NCI-H1105 (cell line): ENCODE results near the gene CDT1.
A peak's percentile ranks its signal among the peaks of the same experiment; 100 is the strongest.

Experiments
- DNase-seq: peaks from one replicate; lab custom pipeline; 2025; lab: John Stamatoyannopoulos, UW

Gene CDT1

GRCh38 chr16:88805340-88805715 is 1.7 kb downstream of the CDT1 start:
- DNase-seq, result no peak

- DNase-seq, result no peak
These were observed 2.4 kb downstream of the CDT1 start for GRCh38 chr16:88805887-88806393.

DNA sequence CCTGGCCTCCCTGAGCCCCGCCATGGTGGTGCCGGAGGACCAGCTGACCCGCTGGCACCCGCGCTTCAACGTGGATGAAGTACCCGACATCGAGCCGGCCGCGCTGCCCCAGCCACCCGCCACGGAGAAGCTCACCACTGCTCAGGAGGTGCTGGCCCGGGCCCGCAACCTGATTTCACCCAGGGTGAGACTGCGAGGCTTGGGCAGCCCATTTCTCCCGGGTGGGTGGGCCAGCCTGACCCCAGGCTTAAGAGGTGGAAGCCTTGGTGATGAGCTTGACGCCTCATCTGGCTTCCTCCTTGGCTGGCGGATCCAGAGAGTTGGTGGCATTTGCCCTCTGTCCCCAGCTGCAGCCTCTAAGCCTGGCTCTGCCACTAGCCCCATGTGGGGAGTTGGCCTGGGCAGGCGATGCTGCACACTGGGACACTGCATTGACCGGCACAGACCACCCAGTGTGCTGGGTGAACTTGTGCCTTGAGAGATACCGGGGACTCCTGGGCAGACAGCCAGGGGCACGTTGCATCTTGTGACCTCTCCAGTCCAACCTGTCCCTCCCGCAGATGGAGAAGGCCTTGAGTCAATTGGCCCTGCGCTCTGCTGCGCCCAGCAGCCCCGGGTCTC is 3.0 kb downstream of the CDT1 start:
- DNase-seq, result no peak

GRCh38 chr16:88807142-88807625 is 3.6 kb downstream of the CDT1 start:
- DNase-seq, result no peak

GRCh38 chr16:88807626-88808453 is 4.3 kb downstream of the CDT1 start:
- no peak for DNase-seq

- DNase-seq, result no peak
These were observed 5.6 kb downstream of the CDT1 start for GRCh38 chr16:88809068-88809675.

DNA sequence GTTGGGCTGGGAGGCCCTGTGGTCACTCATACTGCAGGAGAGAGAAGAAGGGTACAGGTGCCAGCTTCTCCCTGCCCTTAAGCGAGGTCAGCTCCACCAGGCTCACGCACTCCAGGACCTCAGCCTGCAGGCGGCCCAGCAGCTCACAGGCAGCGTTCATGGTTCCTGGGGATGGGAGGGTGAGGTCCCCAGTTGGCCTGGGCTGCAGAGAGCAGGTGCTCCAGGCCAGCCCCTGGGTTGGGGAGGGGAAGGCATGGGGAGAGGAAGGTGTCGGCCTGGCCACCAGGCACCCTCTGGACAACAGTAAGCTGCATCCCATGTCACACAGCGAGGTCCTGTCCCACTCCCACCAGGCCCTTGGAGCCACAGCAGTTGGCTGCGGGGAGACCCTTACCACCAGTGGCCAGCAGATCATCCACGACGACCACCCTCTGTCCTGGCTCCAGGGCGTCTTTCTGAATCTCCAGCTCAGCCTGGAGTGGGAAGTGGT is 6.1 kb downstream of the CDT1 start:
- no peak for DNase-seq

DNA sequence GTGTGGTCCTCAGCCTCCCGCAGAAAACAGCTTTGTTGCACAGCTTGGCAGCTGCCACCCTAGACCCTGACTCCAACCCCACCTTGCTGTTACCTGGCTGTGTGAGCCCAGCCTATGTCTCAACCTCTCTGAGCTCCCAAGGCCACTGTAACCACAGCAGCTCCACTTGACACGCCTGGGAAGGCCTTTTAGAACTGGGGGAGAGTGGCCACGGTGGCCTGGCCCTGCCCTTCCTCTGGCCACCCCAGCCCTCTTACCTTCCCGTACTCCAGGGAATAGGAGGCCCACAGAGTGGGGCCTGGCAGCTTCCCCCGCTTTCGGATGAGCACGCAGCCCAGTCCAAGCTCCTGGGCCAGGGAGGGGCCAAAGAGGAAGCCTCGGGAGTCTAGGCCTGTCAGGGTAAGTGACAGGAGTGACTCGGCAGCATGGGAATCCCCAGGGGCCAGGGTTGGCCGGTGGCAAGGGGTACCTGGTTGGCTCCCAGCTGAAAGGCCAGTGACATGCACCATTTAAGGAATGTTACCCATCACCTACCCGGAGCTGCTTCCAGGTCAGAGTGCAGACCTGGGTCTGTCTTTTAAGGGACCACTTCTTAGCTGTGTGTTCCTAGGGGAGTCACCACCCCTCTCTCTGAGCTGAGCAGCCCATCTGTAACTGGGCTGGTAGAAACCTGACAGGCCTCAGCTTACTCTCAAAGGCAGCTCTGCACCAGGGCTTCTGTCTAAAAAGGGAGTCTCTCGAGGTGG is 6.8 kb downstream of the CDT1 start:
- DNase-seq, result no peak

GRCh38 chr16:88810912-88811768 is 7.6 kb downstream of the CDT1 start:
- peak; percentile 52 for DNase-seq

GRCh38 chr16:88811769-88812512 is 8.4 kb downstream of the CDT1 start, which contains the start of gene APRT:
APRT (minus strand) TSS chr16:88811928; CDS start chr16:88811899, 29 bp downstream.
- peak; percentile 36 for DNase-seq

GRCh38 chr16:88812513-88813268 is 9.1 kb downstream of the CDT1 start:
- DNase-seq, result no peak

- no peak for DNase-seq
These were observed 9.9 kb downstream of the CDT1 start for GRCh38 chr16:88813269-88814143.

DNA sequence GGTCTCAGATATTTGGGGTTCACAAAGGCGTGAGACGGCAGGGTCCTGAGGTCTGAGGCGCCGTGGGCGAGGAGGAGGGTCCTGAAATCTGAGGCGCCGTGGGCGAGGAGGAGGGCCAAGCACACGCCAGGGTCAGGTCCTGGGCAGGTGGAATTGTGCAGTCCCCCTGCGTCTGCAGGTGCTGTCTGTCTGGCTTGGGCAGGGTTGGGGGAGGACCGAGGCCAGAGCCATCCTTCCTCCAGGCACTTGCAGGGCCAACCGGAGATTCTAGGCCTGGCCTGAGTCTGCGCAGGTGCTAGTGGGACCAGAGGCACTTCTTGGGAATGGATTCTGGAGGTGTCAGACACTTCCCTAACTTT is 10.5 kb downstream of the CDT1 start:
- DNase-seq, result no peak

DNA sequence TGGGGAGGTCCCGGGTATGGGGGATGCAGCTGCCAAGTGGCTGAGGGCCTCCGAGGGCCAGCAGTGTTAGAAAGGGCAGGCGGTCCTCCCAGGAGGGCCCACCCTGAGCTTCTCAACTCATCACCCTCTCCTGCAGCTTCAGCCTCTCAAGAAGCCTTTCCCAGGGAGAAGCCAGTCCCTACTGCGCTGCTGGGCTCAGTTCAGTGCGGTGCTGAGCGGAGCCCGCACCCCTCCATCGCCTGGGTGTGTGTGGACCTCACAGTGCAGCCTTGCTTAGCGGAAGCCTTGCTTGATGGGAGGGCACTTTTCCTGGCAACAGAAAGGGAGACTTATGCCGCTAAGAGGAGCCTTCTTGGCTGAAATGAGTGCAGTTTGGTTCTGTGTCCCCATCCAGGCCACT is 11.6 kb downstream of the CDT1 start:
- no peak for DNase-seq

DNA sequence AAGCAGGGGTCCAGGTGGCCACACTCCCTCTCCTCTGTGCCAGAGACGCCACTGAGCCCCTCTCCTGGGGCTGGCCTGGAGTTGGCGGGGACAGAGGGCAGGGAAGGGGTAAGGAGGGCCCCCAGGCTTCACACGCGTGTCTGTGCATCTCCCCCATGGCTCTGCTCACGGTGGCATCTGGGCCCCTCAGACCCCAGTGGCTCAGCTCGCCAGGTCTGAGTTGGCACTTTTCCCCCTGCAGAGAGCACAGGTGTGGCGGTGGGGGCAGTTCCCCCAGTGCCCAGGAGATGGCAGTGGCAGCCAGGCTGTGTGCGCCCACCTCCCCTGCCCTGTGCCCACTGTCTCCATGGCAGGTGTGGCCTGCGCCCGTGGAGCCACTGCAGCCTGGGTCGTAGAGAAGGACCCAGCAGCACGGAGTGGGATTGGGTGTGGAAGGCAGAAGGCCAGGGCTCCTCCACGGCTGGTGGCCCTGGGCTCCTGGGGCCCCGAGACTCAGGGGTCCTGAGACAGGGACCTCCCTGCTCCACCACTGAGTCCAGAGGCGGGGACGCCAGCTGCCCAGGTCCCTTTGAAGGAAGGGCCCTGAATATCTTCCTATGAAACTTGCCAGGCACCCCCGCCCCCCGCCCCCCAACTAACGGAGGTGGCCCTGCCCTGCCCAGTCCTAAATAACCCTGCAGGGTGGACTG is 12.5 kb downstream of the CDT1 start:
- no peak for DNase-seq

DNA sequence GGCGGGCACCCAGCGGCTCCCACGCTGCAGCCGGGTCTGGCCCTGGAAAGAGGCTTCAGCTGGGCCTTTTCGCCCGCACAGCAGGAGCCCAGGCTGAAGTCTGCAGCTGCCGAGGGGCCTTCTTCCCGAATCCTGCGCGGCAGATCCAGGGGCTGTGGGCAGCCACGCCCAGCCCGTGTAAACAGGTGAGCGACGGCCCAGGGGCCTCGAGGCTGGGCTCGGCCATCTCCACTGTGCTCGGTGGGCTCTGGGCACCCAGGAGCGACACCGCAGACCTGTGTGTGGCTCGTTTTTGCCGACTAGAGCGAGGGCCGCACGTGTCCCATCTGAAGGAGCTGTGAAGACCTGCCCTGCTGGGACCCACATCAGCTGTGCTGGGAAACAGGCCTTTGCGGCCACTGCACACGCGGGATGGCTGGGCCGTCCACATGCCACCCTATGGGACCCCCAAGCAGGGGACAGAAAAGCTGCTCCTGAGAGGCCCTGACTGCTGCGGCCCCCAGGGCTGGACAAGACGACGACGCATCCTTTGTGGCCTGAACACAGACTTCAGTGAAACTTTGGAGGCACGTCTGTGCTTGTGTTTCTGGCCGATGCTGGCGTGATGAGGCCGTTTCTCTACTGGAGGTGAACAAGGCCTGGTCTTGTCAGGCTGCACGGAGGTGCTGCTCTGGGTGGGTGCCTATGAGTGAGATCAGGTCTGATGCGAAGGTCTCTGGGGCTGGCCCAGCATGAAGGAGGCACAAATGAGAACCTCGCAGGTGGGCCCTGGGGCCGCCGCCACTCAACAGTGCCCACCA is 13.3 kb downstream of the CDT1 start:
- no peak for DNase-seq
